Right forelimb (tissue), 1 donor: ENCODE measurements around the gene SSH2.
"Not testable (repeated sequence)": the region's sequence is repeated elsewhere in the genome, so short reads cannot be mapped to it uniquely, and the experiment has no call there.

ENCODE experiments used
- DNase-seq: peaks from one replicate; pipeline ENCODE4 v3.0.0-alpha.2; 2018

The SSH2 gene

GRCh38 chr17:29870836-29871465 is 59.1 kb downstream of the SSH2 start:
- DNase-seq: no peak

- no peak for DNase-seq
Observed at GRCh38 chr17:29867643-29868181, 62.3 kb downstream of the SSH2 start.

DNA sequence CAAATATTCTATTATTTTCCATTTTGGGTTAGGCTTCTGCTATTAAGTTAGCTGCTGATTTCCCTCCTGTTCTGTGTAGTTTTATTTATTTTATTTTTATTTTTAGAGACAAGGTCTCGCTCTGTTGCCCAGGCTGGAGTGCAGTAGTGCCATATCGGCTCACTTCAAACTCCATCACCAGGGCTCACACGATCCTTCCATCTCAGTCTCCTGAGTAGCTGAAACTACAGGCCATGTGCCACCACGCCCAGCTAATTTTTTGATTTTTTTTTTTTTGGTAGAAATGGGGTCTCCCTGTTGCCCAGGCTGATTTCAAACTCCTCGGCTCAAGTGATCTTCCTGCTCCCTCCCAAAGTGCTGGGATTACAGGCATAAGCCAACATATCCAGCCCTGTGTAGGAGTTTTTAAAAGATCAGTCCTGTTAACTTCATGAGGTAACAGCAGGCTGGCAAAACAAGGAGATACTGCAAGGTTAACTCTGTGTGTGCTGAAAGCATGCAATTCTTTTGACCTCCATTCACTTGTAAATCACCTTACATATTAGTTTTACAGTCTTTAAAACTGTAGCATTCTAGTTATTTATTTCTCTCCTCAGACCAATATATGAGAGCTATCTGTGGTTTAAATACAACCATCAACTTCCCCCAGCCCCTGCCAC is 63.2 kb downstream of the SSH2 start:
- no peak for DNase-seq

DNA sequence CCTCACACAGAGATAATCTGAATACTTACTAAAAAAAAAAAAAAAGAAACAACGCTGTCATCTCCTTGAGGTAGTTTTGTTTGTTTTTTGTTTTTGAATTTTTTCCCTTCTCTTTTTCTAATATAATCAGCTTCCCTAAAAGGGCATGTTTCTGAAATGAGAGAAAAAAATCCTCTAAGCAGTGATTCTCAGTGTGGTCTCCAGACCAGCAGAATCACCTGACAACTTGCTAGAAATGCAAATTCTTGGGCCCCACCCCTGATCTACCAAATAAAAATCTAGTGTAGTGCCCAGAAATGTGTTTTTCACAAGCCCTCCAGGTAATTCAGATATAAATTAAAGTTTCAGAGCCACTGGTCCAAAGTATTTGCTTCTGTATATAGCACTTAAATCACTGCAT is 65.4 kb downstream of the SSH2 start:
- no peak for DNase-seq

GRCh38 chr17:29864123-29864522 is 65.9 kb downstream of the SSH2 start:
- DNase-seq: not testable (repeated sequence)

DNA sequence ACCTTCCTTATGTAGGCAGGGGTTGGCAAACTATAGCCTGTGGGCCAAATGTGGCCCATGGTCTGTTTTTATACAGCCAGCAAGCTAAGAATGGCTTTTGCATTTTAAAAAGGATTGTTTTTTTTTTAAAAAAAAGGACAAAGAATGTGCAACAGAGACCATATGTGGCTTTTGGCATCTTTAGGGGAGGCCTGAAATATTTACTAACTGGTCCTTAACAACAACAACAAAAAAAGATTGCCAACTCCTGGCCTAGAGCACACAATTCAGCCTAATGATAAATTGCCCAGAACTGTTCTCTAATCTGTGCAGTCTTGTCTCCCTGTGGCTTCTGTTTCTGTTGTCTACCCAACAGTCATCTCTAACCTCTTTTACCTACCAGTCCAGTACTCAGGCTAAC is 67.1 kb downstream of the SSH2 start:
- no peak for DNase-seq

DNA sequence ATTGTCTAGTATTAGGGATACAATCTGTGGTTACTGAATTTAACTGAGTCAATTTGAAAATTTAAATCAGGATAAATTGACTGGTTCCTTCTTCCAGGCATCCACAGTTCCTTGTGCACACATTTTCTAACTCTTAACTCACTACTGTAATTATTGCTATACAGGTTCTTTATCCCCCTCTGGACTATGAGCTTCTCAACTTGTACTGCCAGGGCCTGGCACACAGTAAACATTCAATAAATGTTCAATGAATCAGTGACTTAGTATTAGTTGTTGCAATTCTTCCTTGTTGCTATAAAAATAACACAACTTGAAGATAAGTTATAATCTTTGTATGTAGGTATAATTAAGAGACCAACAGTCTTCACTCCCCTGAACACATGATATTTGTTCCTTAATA is 67.9 kb downstream of the SSH2 start:
- no peak for DNase-seq

GRCh38 chr17:29859445-29859844 is 70.6 kb downstream of the SSH2 start:
- not testable (repeated sequence) for DNase-seq

DNA sequence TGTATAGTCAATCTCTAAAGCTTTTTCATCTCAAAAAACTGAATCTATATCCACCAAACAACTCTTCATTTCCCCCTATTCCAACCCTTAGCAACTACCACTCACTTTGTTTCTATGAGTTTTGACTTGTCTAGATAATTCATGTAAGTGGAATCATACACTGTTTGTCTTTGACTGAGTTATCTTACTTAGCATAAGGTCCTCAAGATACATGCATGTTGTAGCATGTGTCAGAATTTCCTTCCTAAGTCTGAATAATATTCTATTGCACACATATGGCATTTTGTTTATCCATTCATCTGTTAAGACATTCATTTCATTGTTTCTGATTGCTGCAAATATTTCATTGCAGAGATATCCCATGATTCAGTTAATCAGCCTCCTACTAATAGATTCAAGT is 72.2 kb downstream of the SSH2 start:
- DNase-seq: no peak

DNA sequence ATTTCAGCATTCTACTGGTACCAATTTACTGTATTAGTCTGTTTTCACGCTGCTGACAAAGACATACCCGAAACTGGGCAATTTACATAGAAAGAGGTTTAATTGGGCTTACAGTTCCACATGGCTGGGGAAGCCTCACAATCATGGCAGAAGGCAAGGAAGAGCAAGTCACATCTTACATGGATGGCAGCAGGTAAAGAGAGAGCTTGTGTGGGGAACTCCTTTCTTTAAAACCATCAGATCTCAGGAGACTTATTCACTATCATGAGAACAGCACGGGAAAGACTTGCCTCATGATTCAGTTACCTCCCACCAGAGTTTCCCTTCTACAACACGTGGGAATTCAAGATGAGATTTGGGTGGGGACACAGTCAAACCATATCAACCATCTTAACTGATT is 72.9 kb downstream of the SSH2 start:
- not testable (repeated sequence) for DNase-seq

DNA sequence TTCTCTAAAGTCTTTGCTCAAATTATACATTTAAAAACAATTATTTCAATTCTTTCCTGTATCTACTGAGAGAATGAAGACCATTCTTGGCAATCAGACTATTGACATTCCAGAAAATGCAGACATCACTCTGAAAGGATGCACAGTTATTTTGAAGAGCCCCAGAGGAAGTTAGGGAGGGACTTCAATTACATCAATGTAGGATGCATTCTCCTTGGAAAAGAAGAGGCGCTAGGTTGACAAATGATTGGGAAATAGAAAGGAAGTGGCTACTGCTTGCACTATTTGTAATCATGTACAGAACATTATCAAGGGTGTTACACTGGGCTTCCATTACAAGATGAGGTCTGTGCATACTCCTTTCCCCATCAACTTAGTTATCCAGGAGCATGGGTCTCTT is 74.3 kb downstream of the SSH2 start:
- DNase-seq: no peak

GRCh38 chr17:29848737-29849136 is 81.3 kb downstream of the SSH2 start:
- DNase-seq: no peak

GRCh38 chr17:29847527-29848400 is 82.3 kb downstream of the SSH2 start:
- DNase-seq: no peak

- no peak for DNase-seq
Observed at GRCh38 chr17:29847118-29847517, 82.9 kb downstream of the SSH2 start.

- DNase-seq: no peak
Observed at GRCh38 chr17:29846298-29846697, 83.7 kb downstream of the SSH2 start.

GRCh38 chr17:29844339-29845048 is 85.5 kb downstream of the SSH2 start:
- peak; percentile 72 for DNase-seq

DNA sequence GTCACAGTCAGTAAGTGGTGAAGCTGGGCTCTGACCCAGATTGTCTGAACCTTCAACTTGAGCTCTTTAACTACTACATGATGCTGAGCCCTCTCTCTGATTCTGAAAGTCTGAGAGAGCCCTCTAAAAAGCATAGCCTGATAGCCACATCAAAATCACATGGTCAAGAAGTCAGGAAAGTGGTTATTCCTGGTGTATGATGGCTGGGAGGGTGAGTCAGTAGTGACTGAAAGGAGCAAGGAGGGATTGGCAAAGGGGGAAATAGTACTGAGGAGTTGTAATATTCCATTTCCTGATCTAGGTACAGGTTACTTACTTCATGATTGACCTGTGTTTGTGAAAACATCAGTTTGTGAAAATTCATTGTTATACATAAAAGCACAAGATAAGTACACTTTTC is 89.1 kb downstream of the SSH2 start:
- no peak for DNase-seq

- DNase-seq: no peak
Observed at GRCh38 chr17:29839656-29840055, 90.4 kb downstream of the SSH2 start.

DNA sequence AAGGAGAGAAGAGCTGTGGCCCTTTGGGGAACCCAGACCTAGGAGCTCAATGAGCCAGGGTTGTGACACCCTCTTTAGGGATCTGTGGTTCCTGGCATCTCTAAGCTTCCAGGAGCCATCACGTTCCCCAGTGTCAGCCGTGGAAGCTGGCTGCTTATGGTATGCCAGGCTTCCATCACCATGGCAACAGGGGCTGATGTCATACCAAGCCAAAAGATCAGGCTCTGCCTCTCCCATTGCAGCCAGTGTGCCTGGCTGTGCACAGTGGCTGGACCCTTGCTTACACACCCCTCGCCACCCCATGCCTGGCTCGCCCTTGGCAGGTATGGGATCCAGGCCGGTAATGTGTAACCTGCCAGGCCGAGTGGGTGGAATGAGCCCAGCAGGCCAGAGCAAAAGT is 91.1 kb downstream of the SSH2 start:
- DNase-seq: no peak

DNA sequence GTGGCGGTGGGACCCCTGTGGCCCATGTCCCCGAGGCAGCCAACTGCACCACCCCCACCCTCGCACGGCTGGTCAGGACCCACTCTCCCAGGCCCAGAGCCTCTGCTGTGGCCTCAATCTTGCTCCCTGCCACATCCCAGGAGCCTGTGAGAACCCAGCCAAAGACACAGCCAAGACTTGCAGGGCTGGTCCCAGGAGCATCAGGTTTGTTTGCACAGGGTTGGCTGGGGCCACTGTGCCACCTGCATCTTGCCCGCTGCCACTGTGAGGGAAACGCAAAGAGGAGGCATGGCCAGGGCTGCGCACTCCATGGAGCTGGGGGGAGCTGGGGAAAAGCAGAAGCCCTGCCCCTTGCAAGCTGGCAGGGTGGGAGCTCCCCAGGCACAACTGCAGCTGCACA is 92.5 kb downstream of the SSH2 start:
- no peak for DNase-seq

DNA sequence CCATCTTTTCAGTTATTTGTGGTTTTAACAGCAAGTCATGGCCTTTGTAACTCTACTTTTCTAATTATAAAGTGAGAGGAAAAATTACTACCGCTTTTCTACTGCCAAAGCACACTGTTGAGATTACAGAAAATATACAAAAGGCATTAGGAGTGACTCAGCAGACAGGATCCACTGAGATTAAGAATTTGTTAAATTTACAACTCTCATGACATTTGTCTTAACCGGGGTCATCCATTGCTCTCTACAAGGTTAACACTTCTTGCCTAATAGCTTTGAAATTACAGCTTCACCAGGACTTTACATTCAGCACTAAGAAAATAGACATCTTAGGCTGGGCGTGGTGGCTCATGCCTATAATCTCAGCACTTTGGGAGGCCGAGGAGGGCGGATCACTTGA is 93.4 kb downstream of the SSH2 start:
- DNase-seq: no peak

DNA sequence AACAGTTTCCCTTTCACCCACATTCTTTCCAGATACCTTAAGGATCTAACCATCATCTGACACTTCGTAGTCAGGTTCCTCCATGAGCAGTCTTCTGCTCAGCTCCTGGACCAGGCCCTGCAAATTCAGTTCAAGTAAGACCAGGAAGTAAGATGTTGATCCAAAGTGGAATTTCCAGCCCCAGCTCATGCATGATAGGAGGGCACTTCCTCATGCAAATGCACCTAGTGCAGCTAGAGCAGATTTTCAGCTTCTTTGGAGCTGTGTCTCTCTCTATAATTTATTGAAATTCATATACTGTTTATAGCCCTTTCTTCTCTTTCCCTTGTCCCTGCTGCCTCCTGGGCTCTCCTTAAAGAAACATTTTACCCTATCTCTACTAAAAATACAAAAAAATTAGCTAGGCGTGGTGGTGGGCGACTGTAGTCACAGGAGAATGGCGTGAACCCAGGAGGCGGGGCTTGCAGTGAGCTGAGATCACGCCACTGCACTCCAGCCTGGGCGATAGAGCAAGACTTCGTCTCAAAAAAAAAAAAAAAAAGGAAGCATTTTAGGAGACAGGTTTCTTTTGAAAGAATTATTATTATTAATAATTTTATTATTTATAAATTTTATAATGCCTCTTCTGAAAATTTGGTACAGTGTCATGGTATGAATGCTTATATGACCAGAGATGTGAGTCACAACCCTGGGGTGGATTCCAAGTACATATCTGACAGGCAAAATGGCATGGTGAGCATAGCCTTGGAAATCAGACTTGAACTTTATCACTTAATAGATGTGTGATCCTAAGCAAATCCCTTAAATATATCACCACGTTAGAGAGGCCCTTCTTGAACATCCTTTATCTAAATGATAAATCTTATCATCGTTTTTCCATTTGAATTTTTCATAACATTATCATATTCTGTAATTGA is 94.3 kb downstream of the SSH2 start:
- DNase-seq: no peak
